Peyer's patch (tissue), 4 donors: ENCODE results near the gene FAM210A. TPM values are rescaled to one million over a fixed set of nuclear protein-coding genes. Genes with fewer than 3 reads are reported as not detected.

ENCODE experiments used
- DNase-seq, 3 donors: peaks; one replicate each; pipeline ENCODE4 v3.0.0-alpha.2; 2017 to 2019
- H3K27ac ChIP-seq, 4 donors: fragments of 200-600 bp; sonication (generic); one replicate each; pipeline ENCODE4 v1.5.1; 2016 to 2019
- H3K27me3 ChIP-seq, 2 donors: fragments of 200-600 bp; sonication (generic); one replicate each; pipeline ENCODE4 v1.5.1; 2019
- H3K36me3 ChIP-seq, 3 donors: fragments of 200-600 bp; sonication (generic); one replicate each; pipeline ENCODE4 v1.5.1; 2016 to 2019
- H3K4me1 ChIP-seq, 4 donors: fragments of 200-600 bp; sonication (generic); one replicate each; pipeline ENCODE4 v1.5.1; 2016 to 2019
- H3K4me3 ChIP-seq, 4 donors: fragments of 200-600 bp; sonication (generic); 1 replicate in 3 of 4; 2 replicates in 1 of 4; pipeline ENCODE4 v1.5.1; 2016 to 2019; ENCODE audit warnings: mild to moderate bottlenecking in 1 of 4
- H3K9me3 ChIP-seq, 4 donors: fragments of 200-600 bp; sonication (generic); one replicate each; pipeline ENCODE4 v1.5.1; 2016 to 2019; ENCODE audit warnings: mild to moderate bottlenecking in 1 of 4
- POLR2A ChIP-seq, 2 donors: fragments of 450-650 bp; IDR thresholded peaks; one replicate each; pipeline ENCODE4 v1.5.1; 2017; ENCODE audit warnings: antibody characterized with exemption in 2 of 2, mild to moderate bottlenecking in 2 of 2, moderate library complexity in 2 of 2
- total RNA-seq, 4 donors: library from RNA; depleted of rRNA; stranded (reverse); fragments of >200 nt; gene quantifications; one replicate each; pipeline ENCODE4 v1.1.0, GENCODE V29; 2016
- TF ChIP-seq, protein P1 (sequence below), 6 experiments: fragments of 450-650 bp in 4 of 6; fragments of 200-600 bp in 2 of 6; sonication (generic) in 1 of 6; IDR thresholded peaks; one replicate each; pipeline ENCODE4 v1.5.1; 2017 to 2019; ENCODE audit warnings: antibody characterized with exemption in 6 of 6, mild to moderate bottlenecking in 3 of 6, moderate library complexity in 1 of 6

FAM210A gene
- total RNA-seq, 4 donors from 2014 or later: 6.0 to 14.0 (median 9.7) TPM

DNA sequence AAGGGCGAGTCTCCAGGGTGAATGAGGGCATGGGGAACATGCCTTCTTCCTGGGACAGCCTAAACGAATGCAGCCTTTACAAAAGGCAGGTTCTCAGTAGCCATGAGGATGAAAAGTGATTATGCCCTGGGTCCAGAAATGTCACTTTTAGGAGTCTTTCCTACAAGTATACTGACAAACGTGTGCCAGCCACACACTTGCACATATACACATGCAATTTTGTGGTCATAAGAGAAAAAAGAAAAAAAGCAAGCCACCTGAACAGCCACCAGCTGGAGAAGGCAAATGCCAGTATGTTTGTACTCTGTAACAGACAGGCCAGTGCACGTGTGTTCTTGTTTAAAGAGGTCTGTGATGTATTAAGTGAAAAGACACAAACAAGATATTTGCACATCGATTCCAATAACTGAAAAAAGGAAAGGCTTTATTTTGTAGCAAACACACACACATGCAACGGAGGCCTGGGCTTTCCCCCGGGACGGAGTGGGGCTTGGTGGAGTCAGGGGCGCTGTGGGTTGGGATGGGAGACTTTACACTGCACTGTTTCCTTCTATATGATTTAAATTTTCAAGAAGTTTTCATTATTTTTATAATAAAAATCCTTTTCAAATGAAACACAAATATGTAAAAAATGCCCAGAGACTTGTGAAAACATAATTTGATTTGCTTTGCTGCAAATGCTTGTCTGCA lies 108.4 kb downstream of the FAM210A start:
- no peak for DNase-seq
- H3K36me3 ChIP-seq: peaks cover 0 to 20% (median 0%) of the 10 kb centered on the region in 3 donors
- TF ChIP-seq, protein P1, sequence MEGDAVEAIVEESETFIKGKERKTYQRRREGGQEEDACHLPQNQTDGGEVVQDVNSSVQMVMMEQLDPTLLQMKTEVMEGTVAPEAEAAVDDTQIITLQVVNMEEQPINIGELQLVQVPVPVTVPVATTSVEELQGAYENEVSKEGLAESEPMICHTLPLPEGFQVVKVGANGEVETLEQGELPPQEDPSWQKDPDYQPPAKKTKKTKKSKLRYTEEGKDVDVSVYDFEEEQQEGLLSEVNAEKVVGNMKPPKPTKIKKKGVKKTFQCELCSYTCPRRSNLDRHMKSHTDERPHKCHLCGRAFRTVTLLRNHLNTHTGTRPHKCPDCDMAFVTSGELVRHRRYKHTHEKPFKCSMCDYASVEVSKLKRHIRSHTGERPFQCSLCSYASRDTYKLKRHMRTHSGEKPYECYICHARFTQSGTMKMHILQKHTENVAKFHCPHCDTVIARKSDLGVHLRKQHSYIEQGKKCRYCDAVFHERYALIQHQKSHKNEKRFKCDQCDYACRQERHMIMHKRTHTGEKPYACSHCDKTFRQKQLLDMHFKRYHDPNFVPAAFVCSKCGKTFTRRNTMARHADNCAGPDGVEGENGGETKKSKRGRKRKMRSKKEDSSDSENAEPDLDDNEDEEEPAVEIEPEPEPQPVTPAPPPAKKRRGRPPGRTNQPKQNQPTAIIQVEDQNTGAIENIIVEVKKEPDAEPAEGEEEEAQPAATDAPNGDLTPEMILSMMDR (IDR thresholded peaks at IDR 0.05): no peak
- TF ChIP-seq POLR2A (IDR thresholded peaks at IDR 0.05): no peak
- peaks cover 0 to 15% (median 3%) of the 10 kb centered on the region in 4 donors for H3K4me1 ChIP-seq
- H3K27me3 ChIP-seq: no peaks in the 10 kb centered on the region
- no peaks in the 10 kb centered on the region for H3K9me3 ChIP-seq
- H3K4me3 ChIP-seq: no peak overlapping the region
- no peak overlapping the region for H3K27ac ChIP-seq

DNA sequence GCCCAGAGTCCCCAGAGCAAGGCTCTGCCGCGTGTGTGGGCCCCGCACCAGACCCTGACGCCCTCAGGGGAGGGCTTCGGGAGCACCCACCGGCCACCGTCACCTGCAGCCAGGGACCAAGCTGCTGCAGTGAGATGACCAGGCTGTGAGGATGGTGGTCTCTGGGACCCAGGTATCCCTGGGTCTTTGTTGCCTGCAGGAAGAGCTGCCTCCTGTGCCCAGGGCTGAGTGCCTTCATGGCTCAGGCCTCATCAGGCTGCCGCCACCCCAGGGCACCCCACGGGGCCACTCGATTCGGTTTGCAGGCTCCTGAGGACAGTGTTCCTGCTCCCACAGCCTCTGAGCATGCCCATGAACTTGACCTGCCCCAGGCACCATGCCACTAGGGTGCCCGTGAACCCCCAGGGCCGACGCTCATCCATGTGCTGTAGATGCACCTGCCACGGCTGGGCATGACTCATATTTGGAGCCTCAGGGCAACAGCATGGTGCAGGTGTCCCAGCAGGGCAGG lies 109.8 kb downstream of the FAM210A start:
- peak in 1 of 3 donors; percentile 41 for DNase-seq

DNA sequence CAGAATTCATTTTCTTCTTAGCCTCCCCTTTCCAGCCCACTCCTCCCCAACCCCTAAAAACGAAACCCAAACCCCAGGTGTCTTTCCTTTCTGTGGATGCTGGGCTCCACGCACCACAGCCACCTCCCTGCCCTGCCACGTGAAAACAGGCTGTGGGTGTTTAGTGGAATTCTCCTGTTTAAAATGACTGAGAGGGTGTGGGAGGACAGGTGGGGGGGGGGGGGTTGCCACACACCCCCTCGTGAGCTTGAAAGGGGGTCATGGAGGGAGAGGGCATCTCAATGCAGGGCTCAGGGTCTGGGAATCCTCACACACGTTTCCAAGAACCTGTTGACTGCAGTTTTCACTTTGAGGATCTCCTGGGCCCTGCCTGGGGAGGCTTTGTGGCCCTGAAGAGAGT lies 110.3 kb downstream of the FAM210A start:
- Histone ChIP-seq H3K9me3 (no peaks in the 10 kb centered on the region), H3K27me3 (no peaks in the 10 kb centered on the region), H3K4me1 (peaks cover 0 to 23% (median 4%) of the 10 kb centered on the region in 4 donors), H3K27ac (peak overlapping the region; percentile 10 to 77 (median 68)), H3K36me3 (peaks cover 0 to 3% (median 0%) of the 10 kb centered on the region in 3 donors), H3K4me3 (peak overlapping the region in 1 of 4 donors; percentile 0)
- no peak for TF ChIP-seq POLR2A (IDR thresholded peaks at IDR 0.05)
- TF ChIP-seq, protein P1 (IDR thresholded peaks at IDR 0.05): no peak
- no peak for DNase-seq

More for the DNA sequence above, 109.8 kb downstream of the FAM210A start:
- Histone ChIP-seq H3K4me1 (peaks cover 0 to 18% (median 3%) of the 10 kb centered on the region in 4 donors), H3K27me3 (no peaks in the 10 kb centered on the region), H3K27ac (peak overlapping the region; percentile 10 to 77 (median 68)), H3K9me3 (no peaks in the 10 kb centered on the region), H3K4me3 (peak overlapping the region in 1 of 4 donors; percentile 0), H3K36me3 (peaks cover 0 to 8% (median 0%) of the 10 kb centered on the region in 3 donors)
- TF ChIP-seq, protein P1 (IDR thresholded peaks at IDR 0.05): no peak
- TF ChIP-seq POLR2A (IDR thresholded peaks at IDR 0.05): no peak

DNA sequence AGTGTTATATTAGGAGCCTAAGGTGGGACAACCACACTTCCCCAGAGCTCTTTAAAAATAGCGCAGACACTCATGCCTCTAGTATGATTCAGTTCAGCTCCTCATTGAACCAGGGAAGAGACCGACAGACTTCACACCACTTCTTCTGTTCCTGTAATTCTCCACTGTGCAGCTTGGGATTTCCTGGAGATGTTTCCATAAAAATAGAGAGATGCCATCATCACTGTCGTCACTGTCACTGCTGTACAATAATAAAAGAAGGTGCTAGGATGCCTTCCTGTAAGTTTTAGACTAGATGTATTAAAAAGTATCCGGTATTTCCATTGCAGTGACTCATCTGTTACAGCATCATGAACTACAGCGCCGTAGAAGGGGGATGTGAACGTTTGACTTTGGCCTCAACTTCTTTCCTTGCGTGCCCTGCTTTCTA lies 110.9 kb downstream of the FAM210A start:
- TF ChIP-seq, protein P1 (IDR thresholded peaks at IDR 0.05): no peak
- TF ChIP-seq POLR2A (IDR thresholded peaks at IDR 0.05): no peak
- DNase-seq: no peak
- Histone ChIP-seq H3K4me1 (peaks cover 0 to 26% (median 6%) of the 10 kb centered on the region in 4 donors), H3K9me3 (no peaks in the 10 kb centered on the region), H3K27me3 (no peaks in the 10 kb centered on the region), H3K27ac (peak overlapping the region; percentile 64 to 77 (median 70)), H3K4me3 (no peak overlapping the region), H3K36me3 (no peaks in the 10 kb centered on the region)

DNA sequence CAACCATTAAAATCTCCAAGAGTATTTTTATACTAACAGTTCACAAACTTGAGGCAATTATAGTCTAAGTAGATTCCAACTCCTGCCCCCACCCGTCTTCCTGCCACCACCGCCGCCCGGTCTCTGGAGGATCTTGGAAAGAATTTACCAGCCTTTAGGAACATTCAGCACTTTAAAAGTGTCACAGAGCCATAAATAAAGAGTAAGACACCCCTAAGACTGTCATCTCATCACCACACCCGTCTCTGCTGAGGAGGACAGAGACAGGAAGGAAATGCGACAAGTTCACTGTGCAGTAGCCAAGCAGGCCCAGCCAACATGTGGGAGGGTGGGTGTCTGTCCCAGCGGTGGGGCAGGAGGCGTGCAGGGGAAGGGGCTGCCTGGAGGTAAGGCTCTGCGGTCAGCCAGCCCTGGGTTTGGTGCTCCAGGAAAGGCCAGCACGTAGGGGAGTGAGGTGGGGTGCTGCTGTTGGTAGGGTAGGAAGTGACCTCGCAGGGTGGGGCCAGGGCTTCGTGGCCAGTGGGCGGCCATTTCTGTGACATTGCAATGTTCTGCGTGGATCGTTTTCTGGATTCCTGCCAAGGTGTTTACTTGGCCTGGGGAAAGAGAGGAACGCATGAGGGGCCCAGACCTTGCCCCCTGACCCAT lies 111.6 kb downstream of the FAM210A start:
- TF ChIP-seq, protein P1 (IDR thresholded peaks at IDR 0.05): no peak
- TF ChIP-seq POLR2A (IDR thresholded peaks at IDR 0.05): no peak
- peak in 2 of 3 donors; percentile 59 to 70 for DNase-seq
- no peaks in the 10 kb centered on the region for H3K27me3 ChIP-seq
- no peaks in the 10 kb centered on the region for H3K9me3 ChIP-seq
- peak overlapping the region; percentile 3 to 43 (median 20) for H3K4me3 ChIP-seq
- peak overlapping the region; percentile 64 to 77 (median 70) for H3K27ac ChIP-seq
- no peaks in the 10 kb centered on the region for H3K36me3 ChIP-seq
- peaks cover 0 to 26% (median 8%) of the 10 kb centered on the region in 4 donors for H3K4me1 ChIP-seq
